GM21423 (cell line): ENCODE measurements around the gene RPL3.
A peak's percentile ranks its signal among the peaks of the same experiment; 100 is the strongest.
"Not testable (repeated sequence)": the region's sequence is repeated elsewhere in the genome, so short reads cannot be mapped to it uniquely, and the experiment has no call there.

ENCODE experiments used
- ATAC-seq: cut with Tn5 transposase; IDR thresholded peaks from one replicate; pipeline ENCODE4 v1.9.1; 2021; ENCODE audit warnings: mild to moderate bottlenecking, moderate library complexity; ENCODE audit not compliant: unreplicated experiment

The RPL3 gene

DNA sequence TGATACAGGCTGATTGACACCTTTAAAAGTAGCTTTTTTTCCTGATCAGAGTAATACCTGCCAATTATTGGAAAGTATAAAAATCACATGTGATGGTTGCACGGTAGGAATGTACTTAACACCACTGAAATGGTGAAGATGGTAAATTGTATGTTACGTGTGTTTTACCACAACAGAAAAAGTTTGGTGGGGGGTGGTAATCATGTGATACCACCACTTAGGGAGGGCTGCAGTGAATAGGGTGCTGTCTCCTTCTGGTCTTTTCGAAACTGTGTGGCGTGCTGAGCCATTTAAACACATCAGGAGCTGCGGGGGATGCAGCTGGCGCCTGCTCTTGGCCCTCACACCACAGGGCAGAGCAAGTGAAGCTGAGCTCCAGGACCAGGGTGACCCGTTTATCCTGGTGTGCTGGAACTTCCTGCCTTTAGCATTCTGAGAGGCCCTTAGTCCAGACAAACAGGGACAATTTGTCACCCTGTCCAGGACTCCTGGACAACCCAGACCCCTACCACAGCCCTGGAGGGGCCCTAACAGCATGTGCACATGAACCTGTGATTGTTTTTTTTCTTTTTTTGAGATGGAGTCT, 33.0 kb upstream of the RPL3 start:
- ATAC-seq: no peak

GRCh38 chr22:39351689-39352214, 32.3 kb upstream of the RPL3 start:
- ATAC-seq: no peak

- ATAC-seq: no peak
These were observed 31.6 kb upstream of the RPL3 start for GRCh38 chr22:39350757-39351688.

GRCh38 chr22:39349967-39350726, 30.7 kb upstream of the RPL3 start, which contains the start of gene SYNGR1:
Gene SYNGR1 (plus strand): TSS chr22:39349991. CDS start chr22:39350011, 20 bp downstream.
- ATAC-seq: no peak

DNA sequence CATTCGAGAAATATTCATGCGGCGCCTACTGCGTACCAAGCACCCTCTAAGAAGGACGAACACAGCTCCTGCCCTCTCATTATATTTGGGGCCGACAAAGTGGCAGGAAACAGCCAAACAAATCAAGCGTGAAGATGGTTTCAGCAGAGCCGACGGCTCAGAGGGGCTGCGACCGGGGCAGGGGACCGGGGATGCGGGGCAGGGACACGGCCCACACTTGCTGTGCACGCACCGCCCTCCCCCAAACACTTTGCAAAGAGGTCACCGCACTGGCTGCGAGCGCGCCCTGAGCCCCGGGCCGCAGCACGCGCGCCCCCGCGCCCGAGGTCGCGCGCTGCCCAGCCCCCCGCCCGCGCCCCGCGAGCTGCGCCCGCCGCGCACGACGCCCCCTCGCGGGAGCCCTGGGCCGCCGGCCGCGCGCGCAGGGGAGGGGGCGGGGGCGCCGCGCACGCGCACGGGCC, 30.1 kb upstream of the RPL3 start:
- no peak for ATAC-seq

GRCh38 chr22:39348909-39349505, 29.6 kb upstream of the RPL3 start:
- ATAC-seq: no peak

- ATAC-seq: no peak
These were observed 25.8 kb upstream of the RPL3 start for GRCh38 chr22:39345231-39345630.

GRCh38 chr22:39344046-39344390, 24.6 kb upstream of the RPL3 start:
- ATAC-seq: no peak

DNA sequence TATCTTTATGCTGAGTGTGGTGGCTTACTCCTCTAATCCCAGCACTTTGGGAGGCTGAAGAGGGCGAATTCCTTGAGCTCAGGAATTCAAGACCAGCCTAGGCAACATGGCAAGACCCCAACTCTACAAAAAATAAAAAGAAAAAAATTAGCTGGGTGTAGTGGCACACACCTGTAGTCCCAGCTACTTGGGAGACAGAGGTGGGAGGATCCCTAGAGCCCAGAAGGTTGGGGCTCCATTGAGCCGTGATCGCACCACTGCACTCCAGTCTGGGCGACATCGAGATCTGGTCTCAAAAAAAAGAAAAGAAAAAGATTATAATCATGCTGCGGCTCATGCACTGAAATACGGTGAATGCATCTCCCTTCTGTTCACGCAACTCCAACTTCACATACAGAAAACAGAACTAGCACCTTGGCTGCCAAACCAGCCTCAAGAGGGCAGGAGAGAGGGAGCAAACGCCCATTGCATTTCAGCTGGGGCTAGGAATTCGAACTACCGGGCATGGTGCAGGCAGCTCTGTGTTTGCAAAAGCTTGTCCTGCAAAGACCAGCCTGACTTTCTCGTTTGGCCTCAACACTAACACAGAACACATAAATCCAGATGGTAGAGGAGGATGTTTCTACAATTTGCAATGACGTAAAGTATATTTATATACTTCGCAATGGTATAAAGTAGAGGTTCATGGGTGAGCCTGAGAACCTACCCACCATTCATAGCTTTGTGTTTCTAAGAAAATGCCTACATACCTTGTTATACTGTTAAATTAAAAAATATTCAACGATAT, 24.0 kb upstream of the RPL3 start:
- ATAC-seq: no peak

GRCh38 chr22:39341179-39341578, 21.8 kb upstream of the RPL3 start:
- ATAC-seq: no peak

- ATAC-seq: not testable (repeated sequence)
These were observed 20.4 kb upstream of the RPL3 start for GRCh38 chr22:39339775-39340174.

DNA sequence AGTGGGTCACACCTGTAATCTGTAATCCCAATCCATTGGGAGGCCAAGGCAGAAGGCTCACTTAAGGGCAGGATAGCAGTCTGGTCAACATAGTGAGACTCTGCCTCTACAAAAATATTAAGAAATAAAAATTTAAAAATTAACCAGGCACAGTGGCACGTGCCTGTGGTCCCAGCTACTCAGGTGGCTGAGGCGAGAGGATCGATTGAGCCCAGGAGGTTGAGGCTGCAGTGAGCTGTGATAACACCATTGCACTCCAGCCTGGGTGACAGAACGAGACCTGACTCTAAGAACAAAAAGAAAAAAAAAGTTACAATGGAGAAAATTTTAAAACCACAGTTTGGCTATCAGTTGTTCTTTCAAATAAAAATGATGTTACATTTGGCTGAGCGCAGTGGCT, 17.0 kb upstream of the RPL3 start:
- ATAC-seq: no peak

GRCh38 chr22:39332441-39333064, 13.1 kb upstream of the RPL3 start:
- no peak for ATAC-seq

DNA sequence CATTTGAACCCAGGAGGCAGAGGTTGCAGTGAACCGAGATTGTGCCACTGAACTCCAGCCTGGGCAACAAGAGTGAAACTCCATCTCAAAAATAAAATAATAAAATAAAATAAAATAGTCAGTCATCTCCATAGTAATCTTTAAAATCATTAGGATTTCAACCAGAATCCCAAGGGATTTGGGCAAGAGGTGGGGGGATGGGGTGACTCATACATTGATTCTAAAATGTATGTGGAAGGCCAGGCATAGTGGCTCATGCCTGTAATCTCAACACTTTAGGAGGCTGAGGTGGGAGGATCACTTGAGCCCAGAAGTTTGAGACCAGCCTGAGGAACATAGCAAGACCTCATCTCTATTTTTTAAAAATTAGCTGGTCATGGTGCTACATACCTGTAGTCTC, 11.1 kb upstream of the RPL3 start:
- ATAC-seq: not testable (repeated sequence)

DNA sequence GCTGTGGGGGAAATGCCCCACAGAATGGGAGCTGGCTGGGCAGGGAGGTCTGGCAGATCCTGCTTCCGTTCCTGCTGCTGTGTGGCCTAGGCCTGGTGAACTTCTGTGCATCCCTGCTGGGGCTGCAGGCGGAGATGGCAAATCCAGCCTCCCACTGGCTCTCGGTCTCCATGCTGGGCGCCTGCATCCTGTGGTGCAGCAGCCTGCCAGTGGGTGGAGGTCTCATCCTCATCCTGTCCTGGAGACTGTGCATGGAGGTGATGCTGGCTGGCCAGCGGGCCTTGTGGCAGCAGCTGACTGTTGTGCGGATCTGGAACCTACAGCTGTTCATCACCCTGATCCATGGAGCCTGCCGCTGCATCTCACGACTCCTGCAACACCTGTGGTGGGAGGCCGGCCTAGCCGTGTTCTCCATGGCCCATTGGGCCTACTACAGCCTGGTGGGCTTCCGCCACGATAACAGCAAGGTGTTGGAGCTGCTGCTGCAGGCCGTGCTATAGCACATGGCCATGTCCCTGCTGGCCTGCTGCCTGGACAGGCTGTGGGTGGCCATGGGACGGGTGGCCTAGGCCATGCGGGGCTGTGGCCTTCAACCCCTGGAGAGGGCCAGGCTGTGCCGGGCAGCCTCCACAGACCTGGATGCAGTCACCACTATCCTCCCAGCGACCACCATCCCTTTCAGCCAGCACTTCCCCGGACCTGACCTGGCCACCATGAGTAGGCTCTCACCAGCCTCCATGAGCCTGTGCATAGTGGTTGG, 8.8 kb upstream of the RPL3 start:
- ATAC-seq: no peak

DNA sequence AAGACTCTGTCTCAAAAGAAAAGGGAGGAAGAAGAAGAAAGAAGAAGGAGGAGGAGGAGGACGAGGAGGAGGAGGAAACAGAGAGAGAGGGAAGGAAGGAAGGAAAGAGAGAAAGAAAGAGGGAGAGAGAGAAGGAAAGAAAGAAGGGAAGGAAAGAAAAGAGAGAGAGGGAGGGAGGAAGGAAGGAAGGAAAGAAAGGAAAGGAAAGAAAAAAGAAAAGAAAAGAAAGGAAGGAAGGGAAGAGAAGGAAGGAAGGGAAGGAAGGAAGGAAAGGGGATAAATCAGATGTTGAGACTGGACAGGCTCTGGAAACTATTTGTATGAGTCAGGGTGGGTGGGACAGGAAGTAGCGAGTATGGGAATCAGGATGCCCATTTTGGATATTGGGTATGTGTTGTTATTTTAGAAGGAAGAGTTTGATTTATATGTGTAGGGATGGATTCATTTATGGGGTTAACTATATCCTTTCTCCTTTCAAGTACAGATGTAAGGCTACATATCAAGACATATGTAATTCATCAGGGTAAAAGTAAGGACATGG, 6.0 kb upstream of the RPL3 start:
- no peak for ATAC-seq

DNA sequence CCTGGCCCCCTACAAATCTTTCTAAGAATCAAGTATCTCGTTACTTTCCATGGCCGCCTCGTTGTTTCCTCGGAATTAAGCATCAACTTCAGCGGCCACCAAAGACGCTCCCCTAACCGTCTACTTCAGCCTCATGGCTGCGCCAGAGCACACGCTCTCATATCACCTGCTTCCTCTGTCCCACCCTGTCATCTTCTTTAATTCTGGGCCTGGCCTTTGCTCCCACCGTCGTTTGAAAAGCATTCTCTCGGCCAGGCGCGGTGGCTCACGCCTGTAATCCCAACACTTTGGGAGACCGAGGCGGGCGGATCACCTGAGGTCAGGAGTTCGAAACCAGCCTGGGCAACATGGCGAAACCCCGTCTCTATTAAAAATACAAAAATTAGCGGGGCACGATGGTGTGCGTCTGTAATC, 1.2 kb upstream of the RPL3 start:
- not testable (repeated sequence) for ATAC-seq

GRCh38 chr22:39318507-39319283, 728 bp downstream of the RPL3 start:
- peak; percentile 1 for ATAC-seq
